Measurements from ENCODE around the gene TSHR. TPM values are rescaled to one million over a fixed set of nuclear protein-coding genes. Genes with fewer than 3 reads are reported as not detected.

The TSHR gene
- total RNA-seq, 1 experiment from 2014 or later, result not detected

GRCh38 chr14:80992580-80992979 lies 37.2 kb downstream of the TSHR start (continued):
- TF ChIP-seq ZNF274 (IDR thresholded peaks at IDR 0.05; ENCODE audit: low read depth, low read length) (no peak), TCF7L2 (IDR thresholded peaks at IDR 0.05; ENCODE audit: borderline replicate concordance, extremely low read depth, insufficient read depth, insufficient read length) (no peak)

GRCh38 chr14:80996049-80996901 lies 40.9 kb downstream of the TSHR start:
- Histone ChIP-seq H3K4me3 (replicated peaks in 1 of 2; ENCODE audit: low read depth in 1 of 2, low read length in 2 of 2) (peak overlapping the region in 1 of 2 experiments; percentile 10; a peak in 1 of 4 replicates), H2AFZ (ENCODE audit: low read depth, low read length, poor library complexity, severe bottlenecking) (peak overlapping the region; percentile 91), H4K20me1 (ENCODE audit: insufficient read depth) (no peaks in the 10 kb centered on the region), H3K4me2 (ENCODE audit: low read length) (peak overlapping the region; percentile 51), H3K27me3 (ENCODE audit: insufficient read depth, low read length) (peaks cover 10% of the 10 kb centered on the region; the same call in 1 of the 2 replicates), H3K4me1 (ENCODE audit: control insufficient read depth in 1 of 2, insufficient read depth in 2 of 2, low read length in 2 of 2) (peaks cover 0 to 2% of the 10 kb centered on the region in 2 experiments; a peak in 1 of 4 replicates), H3K27ac (ENCODE audit: low read depth, low read length) (no peak overlapping the region), H3K36me3 (ENCODE audit: control insufficient read depth in 1 of 2, insufficient read depth in 2 of 2, low read length in 2 of 2) (no peaks in the 10 kb centered on the region), H3K9me3 (ENCODE audit: control insufficient read depth in 1 of 2, insufficient read depth in 1 of 2, low read depth in 1 of 2, low read length in 2 of 2) (no peaks in the 10 kb centered on the region), H3K9me2 (ENCODE audit: insufficient read depth) (no peaks in the 10 kb centered on the region), H3K79me2 (ENCODE audit: insufficient read depth, low read length) (no peaks in the 10 kb centered on the region), H3K9ac (ENCODE audit: low read length) (no peak overlapping the region)
- ATAC-seq (peak; percentile 99), DNase-seq (ENCODE audit: low read depth, low spot score) (peak; percentile 66)
- RAD21 ChIA-PET (ENCODE audit: low non-redundant PET in 1 of 2, low total read pairs in 2 of 2, uncharacterized antibody in 2 of 2, unreplicated experiment in 2 of 2), result interaction anchor here in 1 of 2 experiments (1.4 kb wide), 1 partner anchor 168 kb away, joined by 7 read pairs; no protein-coding TSS in a partner anchor
- CTCF ChIA-PET, result interaction anchor here (0.6 to 3.4 kb wide), 15 partner anchors 9 to 469 kb away, joined by 3 to 39 read pairs (median 4); no protein-coding TSS in a partner anchor
- TF ChIP-seq ZFX (IDR thresholded peaks at IDR 0.05), result no peak
- TF ChIP-seq CTCF (IDR thresholded peaks at IDR 0.05 in 2 of 3, conservative IDR thresholded peaks at IDR 0.05 in 1 of 3; ENCODE audit: borderline replicate concordance in 1 of 3, insufficient read depth in 1 of 3, low read depth in 2 of 3, low read length in 2 of 3), result peak; percentile 63 to 75 (median 69); a peak in 5 of 6 replicates
- no peak for TF ChIP-seq POLR2A (IDR thresholded peaks at IDR 0.05; ENCODE audit: borderline replicate concordance, extremely low read depth, insufficient read depth, insufficient read length)
- no peak for TF ChIP-seq YY1 (IDR thresholded peaks at IDR 0.05; ENCODE audit: extremely low read depth, insufficient replicate concordance, low read depth, low read length)
- TF ChIP-seq, protein P1, sequence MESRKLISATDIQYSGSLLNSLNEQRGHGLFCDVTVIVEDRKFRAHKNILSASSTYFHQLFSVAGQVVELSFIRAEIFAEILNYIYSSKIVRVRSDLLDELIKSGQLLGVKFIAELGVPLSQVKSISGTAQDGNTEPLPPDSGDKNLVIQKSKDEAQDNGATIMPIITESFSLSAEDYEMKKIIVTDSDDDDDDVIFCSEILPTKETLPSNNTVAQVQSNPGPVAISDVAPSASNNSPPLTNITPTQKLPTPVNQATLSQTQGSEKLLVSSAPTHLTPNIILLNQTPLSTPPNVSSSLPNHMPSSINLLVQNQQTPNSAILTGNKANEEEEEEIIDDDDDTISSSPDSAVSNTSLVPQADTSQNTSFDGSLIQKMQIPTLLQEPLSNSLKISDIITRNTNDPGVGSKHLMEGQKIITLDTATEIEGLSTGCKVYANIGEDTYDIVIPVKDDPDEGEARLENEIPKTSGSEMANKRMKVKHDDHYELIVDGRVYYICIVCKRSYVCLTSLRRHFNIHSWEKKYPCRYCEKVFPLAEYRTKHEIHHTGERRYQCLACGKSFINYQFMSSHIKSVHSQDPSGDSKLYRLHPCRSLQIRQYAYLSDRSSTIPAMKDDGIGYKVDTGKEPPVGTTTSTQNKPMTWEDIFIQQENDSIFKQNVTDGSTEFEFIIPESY (IDR thresholded peaks at IDR 0.05; ENCODE audit: extremely low read depth, insufficient replicate concordance, low read length), result no peak
- no peak for TF ChIP-seq ATF3 (IDR thresholded peaks at IDR 0.05)
- TF ChIP-seq JUND (IDR thresholded peaks at IDR 0.05), result no peak
- TF ChIP-seq RAD21 (IDR thresholded peaks at IDR 0.05; ENCODE audit: low read depth), result peak; percentile 61
- no peak for TF ChIP-seq SP1 (IDR thresholded peaks at IDR 0.05; ENCODE audit: low read depth)
- peak; percentile 49; the same call in 1 of the 2 replicates for TF ChIP-seq CEBPB (IDR thresholded peaks at IDR 0.05; ENCODE audit: low read depth)
- TF ChIP-seq CBX3 (IDR thresholded peaks at IDR 0.05; ENCODE audit: low read depth), result no peak
- no peak for TF ChIP-seq EZH2 (IDR thresholded peaks at IDR 0.05)
- no TSS peak for BruUV-seq (replicated peaks)
- intact Hi-C loops (cut with micrococcal nuclease), result loop anchor here (1.0 to 10.0 kb wide), 5 partner anchors 66 to 941 kb away; no protein-coding TSS in a partner anchor
- POLR2A ChIA-PET, result interaction anchor here (1.6 kb wide), 1 partner anchor 174 kb away, joined by 3 read pairs; no protein-coding TSS in a partner anchor

Measured in HCT116 (cell line).